ENCODE measurements around the gene AFF3. TPM values are rescaled to one million over a fixed set of nuclear protein-coding genes. Genes with fewer than 3 reads are reported as not detected.

AFF3 gene
- total RNA-seq, 1 experiment from 2014 or later: 0.22 TPM

DNA sequence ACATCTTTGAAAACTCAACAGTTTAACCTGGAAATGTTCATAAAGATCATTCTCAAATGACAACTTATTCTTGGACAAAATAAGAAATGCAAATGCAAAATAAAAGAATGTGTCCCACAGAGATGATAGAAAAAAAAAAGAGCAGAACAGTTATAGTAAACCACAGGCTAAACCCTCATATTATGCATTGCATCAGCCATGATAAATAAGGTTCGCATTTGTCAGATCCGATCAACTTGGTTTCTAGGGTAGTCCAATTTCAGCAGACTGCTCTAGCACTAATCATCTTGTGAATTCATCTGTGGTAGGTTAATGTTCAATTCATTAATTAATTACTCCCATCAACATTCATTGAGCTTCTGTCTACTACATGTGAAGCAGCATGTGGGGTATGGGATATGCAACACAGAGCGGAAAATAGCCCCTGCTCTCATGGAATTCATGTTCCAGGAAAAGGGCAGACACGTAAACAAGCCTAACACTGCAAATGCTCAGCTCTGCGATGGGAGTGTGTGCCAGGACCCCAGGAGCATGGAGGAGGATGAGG is 336.4 kb downstream of the AFF3 start:
- Histone ChIP-seq H2AFZ (ENCODE audit: low read length) (no peak overlapping the region), H3K79me1 (ENCODE audit: insufficient read depth, low read depth, low read length, poor library complexity, severe bottlenecking) (no peaks in the 10 kb centered on the region), H3K9ac (ENCODE audit: extremely low read depth, insufficient read length, low read length) (no peak overlapping the region), H3K56ac (ENCODE audit: insufficient read length, low read depth, low read length) (no peak overlapping the region), H3K23ac (ENCODE audit: insufficient read length, low read depth, low read length) (no peak overlapping the region), H3K27ac (ENCODE audit: insufficient read length, low read depth, low read length) (no peak overlapping the region), H3K9me3 (ENCODE audit: control insufficient read depth, low read depth, low read length) (no peaks in the 10 kb centered on the region), H2BK5ac (ENCODE audit: insufficient read length, low read length) (no peak overlapping the region), H3K14ac (ENCODE audit: insufficient read depth, low read length) (no peak overlapping the region), H2BK15ac (ENCODE audit: low read depth, low read length) (no peak overlapping the region), H3K4me2 (ENCODE audit: insufficient read depth, insufficient read length, low read length) (no peak overlapping the region), H4K5ac (ENCODE audit: insufficient read length, low read depth, low read length) (no peak overlapping the region), H2BK12ac (ENCODE audit: insufficient read length, low read depth, low read length) (no peak overlapping the region), H2AK5ac (ENCODE audit: insufficient read length, low read length) (no peak overlapping the region), H3K4me1 (ENCODE audit: insufficient read depth, low read length) (no peaks in the 10 kb centered on the region), H4K8ac (replicated peaks; ENCODE audit: insufficient read length, low read depth, low read length) (no peak overlapping the region), H4K91ac (ENCODE audit: insufficient read length, low read depth, low read length) (no peak overlapping the region), H3K4ac (ENCODE audit: low read depth, low read length) (no peak overlapping the region), H3K79me2 (ENCODE audit: insufficient read depth, low read length) (no peaks in the 10 kb centered on the region), H3K18ac (ENCODE audit: insufficient read length, low read depth, low read length) (no peak overlapping the region), H4K20me1 (ENCODE audit: control insufficient read depth, insufficient read depth, insufficient read length) (no peaks in the 10 kb centered on the region), H2BK120ac (ENCODE audit: low read depth, low read length, poor library complexity, severe bottlenecking) (no peak overlapping the region), H2BK20ac (ENCODE audit: low read depth, low read length, poor library complexity, severe bottlenecking) (no peak overlapping the region), H3K23me2 (ENCODE audit: insufficient read length, low read depth, low read length, poor library complexity, severe bottlenecking) (no peaks in the 10 kb centered on the region), H3T11ph (ENCODE audit: low read length) (no peak overlapping the region), H3K27me3 (ENCODE audit: insufficient read depth, low read length) (no peaks in the 10 kb centered on the region)
- Mint-ChIP-seq H3K9me3 (no peaks in the 10 kb centered on the region; a peak in 2 of 5 replicates), H3K4me3 (no peak overlapping the region), H3K27ac (no peak overlapping the region), H3K4me1 (peaks cover 0 to 6% of the 10 kb centered on the region in 2 experiments; a peak in 2 of 4 replicates), H3K36me3 (ENCODE audit: insufficient read depth in 1 of 3, low read depth in 3 of 3) (no peaks in the 10 kb centered on the region), H3K27me3 (ENCODE audit: low read depth) (peaks cover 2% of the 10 kb centered on the region)
- DNase-seq: no peak
- WGBS (ENCODE audit: extremely low coverage, insufficient read length, low lambda C conversion rate): no CpG with 5 or more reads among the region's 5 CpGs
- TF ChIP-seq, protein P1, sequence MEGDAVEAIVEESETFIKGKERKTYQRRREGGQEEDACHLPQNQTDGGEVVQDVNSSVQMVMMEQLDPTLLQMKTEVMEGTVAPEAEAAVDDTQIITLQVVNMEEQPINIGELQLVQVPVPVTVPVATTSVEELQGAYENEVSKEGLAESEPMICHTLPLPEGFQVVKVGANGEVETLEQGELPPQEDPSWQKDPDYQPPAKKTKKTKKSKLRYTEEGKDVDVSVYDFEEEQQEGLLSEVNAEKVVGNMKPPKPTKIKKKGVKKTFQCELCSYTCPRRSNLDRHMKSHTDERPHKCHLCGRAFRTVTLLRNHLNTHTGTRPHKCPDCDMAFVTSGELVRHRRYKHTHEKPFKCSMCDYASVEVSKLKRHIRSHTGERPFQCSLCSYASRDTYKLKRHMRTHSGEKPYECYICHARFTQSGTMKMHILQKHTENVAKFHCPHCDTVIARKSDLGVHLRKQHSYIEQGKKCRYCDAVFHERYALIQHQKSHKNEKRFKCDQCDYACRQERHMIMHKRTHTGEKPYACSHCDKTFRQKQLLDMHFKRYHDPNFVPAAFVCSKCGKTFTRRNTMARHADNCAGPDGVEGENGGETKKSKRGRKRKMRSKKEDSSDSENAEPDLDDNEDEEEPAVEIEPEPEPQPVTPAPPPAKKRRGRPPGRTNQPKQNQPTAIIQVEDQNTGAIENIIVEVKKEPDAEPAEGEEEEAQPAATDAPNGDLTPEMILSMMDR (conservative IDR thresholded peaks at IDR 0.05): no peak
